HG03108 (cell line): ENCODE data around the gene ZNF653.
"Not testable (repeated sequence)": the region's sequence is repeated elsewhere in the genome, so short reads cannot be mapped to it uniquely, and the experiment has no call there.

Experiments used
- ATAC-seq: cut with Tn5 transposase; IDR thresholded peaks from one replicate; pipeline ENCODE4 v1.9.1; 2021; ENCODE audit warnings: moderate library complexity; ENCODE audit not compliant: unreplicated experiment

Gene ZNF653

DNA sequence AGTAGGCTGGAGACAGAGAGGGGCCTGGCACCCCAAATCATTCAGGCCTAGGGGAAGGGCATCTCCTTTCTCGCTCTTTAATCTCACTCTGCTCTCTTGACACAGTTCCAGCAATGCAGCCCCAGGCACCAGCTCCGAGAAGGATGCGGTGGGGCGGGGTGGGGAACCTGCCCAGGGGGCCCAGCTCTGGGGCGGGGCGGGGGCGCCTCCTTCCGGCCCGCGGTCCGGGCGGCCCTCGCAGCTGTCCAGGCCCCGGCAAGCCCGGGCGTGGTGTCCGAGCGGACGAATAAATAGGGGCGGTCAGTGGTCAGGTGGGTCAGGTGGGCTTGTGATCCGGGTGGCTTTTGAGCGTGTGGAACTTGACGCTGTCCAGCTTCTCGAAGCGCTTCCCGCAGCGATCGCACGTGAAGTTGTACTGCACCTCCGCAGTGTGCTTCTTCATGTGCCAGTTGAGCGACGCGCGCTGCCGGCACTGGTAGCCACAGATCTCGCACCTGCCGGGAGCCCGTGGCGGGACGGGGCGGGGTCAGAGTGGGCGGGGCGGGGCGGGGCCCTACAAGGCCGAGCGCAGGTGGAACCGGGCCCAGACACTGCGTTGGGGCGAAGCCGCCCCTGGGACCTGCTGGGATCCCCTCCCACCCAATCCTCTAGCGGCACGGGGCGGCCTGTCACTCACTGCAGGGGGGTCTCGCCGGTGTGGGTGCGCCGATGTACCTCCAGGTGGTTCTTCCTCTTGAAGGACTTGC, 22.1 kb downstream of the ZNF653 start:
- ATAC-seq: no peak

DNA sequence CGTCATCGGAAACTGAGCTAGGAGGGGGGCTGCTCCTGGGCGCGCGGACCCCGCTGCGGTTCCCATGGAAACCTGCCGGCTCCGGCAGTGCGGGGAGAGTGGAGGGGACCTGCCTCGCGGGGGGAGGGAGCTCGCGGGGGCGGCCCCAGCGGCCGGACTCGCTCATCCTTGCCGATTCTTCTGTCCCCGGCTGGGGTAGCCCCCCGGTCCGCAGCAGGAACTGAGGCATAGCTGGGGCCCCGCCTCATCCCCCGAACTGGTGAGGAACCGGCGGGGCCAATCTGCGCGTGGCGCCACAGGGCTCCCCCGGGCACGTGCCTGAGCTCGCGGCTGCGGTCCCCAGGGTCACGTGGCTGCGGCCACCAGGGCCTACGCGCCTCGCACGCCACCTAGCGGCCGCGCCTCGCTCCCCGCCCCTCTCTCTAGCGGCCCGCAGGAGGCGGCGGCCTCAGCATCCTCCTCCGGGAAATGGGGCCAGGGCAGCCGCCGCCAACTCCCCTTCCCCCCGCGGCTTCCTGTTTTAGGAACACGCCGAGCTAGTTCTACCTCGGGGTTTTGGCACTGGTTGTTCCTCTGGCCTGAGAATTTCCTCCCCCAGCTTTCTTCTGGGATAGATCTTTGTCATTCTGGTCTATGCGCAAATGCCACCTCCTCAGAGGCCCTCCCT, 23.1 kb downstream of the ZNF653 start:
- peak; percentile 52 for ATAC-seq

DNA sequence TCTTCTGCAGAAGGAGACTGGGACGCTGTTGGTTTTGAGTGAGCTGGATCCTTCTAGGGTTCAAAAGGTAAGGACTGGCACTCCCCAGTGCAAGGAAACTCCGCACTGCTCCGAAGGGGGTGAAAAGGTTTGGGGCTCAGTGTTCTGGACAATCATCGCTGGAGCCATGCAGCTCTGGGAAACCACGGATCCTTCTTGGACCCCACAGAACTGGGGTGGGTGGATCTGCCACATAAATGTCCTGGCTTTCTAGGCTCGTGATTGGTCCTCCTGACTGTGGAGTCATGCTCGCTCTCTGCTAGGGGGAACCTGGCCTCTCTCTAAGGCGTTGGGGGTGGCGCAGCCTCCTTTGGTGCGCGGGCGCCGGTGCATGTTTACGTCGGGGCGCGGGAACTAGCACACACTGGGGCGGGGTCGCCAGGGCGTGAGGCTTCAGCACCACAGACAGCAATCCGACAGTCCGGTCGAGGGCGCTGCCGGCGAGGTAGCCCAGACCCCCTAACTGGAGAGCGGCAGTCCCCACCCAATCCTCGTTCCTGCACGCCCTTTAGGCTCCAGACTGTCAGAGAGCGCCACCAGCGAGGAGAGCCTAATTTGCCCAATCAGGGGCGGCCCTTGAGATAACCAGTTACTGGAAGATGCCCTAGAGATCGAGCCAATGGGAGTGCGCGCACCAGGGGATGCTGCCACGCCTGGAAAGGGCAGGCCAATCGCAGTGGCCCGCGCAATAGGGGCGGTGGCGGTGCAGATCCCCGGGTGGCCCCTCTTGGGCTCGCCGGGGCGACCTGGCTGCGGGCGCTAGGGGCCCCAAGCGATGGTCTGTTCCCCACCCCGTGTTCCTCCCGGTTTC, 23.9 kb downstream of the ZNF653 start:
- ATAC-seq: peak; percentile 58

DNA sequence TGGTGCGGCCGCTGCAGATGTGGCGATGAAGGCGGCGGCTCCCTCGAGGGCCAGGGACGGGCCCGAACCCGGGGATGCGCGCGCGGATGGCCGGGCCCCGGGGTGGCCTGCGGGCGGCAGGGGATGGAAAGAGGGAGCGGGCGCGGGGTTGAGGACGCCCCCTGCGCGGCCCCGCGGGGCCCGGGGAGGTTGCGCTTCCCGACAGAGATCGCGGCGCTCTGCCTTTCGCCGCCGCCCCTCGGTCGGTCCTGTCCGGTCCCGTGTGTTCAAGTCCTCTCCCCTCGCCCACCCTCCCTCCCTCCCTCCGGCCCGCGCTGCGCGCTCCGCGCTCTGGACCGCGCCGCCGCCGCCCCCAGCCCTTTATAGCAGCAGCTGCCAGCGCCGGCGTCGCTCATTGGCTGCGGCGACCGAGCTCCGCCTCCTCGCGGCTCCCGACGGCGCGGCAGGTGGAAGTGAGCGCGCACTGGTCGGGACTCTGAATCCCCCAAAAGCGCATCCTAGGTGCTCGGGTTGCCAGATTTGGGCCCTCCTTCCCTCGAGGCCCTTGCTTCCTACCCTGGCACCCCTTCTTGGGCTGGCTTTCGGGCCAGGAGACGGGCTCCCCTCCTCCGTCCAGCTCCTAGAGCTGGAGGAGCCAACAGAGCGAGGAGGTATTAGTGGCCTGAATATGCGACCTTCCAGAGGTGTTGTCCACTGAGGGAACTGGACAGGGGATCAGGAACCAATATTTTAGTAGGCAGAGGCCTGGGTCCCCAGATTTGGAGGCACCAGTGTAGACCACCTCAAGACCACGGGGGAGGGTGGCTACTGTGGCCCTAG, 24.7 kb downstream of the ZNF653 start, which contains the start of gene ELAVL3:
Gene ELAVL3 (minus strand): TSS at position 332 of the 819 bp plus-strand sequence. CDS start 438 bp downstream, outside the sequence.
- no peak for ATAC-seq

DNA sequence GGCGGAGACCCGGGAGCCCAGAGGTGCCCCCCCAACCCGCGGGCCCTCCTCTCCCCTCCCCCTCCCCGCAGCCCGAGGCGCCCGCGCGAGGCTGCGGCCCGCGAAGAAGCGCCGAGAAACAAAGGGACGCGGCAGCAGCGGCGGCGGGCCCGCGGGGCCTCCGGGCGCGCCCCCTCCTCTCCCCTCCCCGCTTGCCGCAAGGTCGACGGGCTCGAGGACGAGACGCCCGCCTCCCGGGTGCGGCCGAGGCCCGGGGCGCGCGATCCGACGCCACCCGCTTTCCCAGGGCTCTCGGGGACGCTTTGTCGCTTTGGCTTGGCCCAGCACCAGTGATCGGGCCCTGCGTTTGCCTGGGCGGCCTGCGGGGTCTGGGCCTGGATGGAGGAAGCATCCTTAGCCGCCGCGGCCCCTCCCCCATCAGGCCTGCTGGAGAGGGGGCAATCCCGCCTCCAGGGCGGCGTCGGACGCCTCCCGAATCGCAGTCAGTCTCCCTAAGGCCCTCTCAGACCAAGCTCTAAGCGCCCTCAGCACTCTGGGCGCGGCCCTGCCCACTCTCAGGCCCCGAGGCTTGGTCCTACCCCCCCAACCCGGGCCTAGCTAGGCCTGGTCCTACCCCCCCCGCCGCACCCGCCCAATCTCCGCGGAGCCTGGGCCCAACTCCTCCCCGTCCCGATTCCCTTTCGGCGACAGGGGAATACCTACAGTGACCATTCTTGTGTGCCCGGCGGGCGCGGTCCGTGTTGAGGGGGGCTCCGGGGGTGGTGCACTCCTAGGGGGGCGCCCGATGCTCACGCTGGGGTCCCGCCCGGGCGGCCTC, 25.5 kb downstream of the ZNF653 start:
- no peak for ATAC-seq

DNA sequence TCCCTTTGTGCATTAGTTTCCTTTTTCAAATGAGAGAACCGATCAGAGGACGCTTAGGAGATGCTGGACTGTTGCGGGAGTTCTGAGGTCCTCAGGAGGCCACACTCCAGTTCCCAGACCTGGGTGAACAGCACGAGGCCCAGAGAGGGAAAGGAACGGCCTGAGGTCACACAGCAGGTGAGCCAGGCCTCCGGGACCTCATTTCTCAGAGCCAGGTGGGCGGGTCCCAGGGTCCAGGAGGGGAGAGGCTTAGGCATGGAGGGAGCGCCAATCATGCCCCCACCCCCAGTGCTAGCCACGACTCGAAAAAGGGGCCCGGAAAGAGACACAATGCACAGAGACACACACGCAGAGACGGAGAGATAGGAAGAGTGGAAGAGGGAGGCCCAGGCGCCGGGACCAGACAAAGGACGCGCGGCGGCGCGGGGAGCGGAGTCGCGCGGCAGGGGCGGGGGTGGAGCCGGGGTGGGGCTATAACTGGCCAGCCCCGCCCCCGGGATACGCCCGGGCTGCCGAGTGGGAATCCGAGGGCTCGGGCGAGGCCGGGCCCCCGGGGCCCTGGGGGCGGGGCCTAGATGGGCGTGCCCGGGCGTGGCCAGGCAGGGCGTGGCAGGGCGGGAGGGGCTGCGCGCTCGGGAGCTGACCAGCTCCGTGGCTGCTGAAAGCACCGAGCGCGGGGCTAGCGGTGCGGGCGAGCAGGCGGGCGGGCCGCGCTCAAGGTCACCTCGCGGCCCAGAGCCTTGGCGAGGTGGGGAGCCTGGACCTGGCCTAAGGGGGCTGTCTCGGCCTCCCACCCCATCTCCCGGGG, 26.3 kb downstream of the ZNF653 start:
- ATAC-seq: no peak

DNA sequence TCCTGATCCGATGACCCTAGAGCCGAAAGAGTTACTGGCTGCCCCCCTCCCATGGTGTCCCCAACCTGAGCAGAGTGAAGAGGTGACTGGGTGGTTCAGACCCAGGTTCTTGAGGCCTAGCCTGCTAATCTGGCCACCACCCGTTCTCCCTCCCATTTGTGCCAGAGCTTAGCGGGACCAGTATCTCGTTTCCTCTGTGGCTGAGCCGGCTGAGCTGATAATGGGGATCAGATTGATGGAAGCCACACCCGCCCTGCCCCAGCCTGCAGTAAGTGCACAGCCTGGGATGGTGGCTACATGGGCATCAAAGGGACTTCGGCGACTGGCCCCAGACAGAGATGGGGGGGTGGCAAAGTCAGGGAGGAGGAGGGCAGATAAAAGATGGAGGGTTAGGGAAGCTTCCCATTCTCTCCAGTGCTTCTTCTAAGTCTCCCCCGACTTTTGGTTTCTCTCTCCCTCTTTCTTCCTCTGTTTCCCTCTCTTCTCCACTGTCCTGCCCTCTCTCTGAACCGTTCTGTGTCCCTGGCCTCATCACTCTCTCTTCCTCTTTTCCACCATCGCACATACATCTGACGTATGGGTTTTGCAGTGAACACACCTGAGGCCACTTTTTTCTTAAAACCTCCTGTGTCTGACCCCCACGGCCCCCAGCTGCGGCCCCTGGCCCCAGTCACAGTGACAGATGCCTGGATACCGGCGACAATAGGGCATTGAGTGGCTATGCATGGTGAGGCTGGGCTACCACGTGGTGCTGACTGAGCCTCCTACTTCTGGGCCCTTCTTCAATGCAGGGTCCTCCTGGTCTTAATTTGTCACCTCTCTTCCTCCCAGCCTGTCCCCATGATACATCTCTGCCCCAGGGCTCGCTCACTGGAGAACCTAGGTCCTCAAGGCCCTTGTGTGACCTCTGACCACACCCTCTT, 27.2 kb downstream of the ZNF653 start:
- ATAC-seq: no peak

DNA sequence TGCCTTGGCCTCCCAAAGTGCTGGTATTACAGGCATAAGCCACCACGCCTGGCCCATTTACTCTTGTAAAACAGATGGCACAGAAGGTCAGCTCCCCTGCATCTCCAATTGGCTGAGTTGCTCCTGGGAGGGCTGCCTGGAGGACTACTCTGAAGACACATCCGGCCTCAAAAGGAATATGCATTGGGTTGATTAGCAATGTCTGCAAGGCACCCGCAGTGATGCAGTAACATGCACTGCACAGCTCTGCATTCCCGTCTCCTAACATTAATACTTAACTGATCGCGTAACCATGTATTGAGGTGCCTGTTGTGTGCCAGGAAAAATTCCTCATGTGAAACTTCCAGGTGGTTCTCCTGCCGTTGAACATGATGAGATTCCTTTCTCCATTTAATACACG, 29.8 kb downstream of the ZNF653 start:
- no peak for ATAC-seq

DNA sequence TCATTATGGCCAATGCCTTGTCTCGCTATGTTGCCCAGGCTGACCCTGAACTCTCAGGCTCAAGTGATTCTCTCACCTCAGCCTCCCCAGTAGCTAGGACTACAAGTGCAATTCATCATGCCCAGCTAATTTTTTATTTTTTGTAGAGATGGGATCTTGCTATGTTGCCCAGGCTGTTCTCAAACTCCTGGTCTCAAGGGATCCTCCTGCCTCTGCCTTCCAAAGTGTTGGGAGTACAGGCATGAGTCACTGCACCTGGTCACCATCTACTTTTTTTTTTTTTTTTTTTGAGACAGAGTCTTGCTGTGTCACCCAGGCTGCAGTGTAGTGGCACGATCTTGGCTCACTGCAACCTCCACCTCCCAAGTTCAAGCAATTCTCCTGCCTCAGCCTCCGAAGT, 30.3 kb downstream of the ZNF653 start:
- ATAC-seq: not testable (repeated sequence)

DNA sequence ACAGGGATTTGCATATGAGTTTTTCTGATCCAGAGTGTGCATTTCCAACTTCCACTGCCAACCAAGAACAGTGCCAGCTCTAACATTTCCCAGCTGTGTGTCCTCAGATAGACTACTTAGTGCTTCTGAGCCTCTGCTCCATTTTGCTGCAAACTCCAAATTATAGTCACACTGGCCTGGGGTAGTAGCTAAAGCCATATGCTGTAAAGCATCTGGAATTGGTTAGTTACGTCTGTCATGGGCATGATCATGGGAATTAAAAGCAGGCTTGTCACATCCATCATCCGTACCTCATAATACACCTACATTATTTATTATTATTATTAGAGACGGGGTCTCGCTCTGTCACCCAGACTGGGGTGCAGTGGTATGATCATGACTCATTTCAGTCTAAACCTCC, 31.9 kb downstream of the ZNF653 start:
- no peak for ATAC-seq

DNA sequence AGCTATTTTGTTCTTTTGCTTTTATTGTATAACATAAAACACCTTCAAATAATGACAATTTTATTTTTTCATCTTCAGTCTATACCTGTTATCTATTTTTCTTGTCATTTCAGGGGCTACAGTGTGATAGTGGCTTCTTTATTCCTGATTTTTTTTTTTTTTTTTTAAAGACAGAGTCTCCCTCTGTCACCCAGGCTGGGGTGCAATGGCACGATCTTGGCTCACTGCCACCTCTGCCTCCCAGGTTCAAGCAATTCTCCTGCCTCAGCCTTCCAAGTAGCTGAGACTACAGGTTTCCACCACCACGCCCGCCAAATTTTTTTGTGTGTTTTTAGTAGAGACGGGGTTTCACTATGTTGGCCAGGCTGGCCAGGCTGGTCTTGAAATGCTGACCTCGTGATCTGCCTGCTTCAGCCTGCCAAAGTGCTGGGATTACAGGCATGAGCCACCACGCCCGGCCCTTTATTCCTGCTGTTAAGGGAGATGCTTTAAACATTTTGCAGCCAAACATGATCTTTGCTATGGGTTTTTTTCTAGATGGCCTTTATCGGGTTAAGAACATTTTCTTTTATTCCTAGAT, 37.3 kb downstream of the ZNF653 start:
- ATAC-seq: not testable (repeated sequence)

DNA sequence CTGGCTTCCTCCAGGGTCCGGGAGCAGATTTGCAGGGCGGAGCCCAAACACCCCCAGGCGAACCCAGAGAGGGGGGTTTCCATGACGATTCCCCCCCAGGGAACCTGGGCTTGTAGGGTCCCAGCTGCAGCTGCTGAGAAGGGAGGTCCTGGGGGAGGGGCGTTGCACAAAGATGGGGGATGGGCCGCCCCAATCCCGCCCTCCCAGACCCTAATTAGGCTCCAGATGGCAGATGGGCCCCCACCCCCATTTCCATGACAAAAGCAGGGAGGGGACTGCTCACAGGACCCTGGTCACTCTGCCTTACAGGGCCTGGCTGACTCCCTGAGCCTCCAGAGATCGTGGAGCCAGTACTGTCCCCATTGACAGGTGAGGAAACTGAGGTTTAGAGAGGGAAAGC, 40.0 kb downstream of the ZNF653 start:
- ATAC-seq: no peak

DNA sequence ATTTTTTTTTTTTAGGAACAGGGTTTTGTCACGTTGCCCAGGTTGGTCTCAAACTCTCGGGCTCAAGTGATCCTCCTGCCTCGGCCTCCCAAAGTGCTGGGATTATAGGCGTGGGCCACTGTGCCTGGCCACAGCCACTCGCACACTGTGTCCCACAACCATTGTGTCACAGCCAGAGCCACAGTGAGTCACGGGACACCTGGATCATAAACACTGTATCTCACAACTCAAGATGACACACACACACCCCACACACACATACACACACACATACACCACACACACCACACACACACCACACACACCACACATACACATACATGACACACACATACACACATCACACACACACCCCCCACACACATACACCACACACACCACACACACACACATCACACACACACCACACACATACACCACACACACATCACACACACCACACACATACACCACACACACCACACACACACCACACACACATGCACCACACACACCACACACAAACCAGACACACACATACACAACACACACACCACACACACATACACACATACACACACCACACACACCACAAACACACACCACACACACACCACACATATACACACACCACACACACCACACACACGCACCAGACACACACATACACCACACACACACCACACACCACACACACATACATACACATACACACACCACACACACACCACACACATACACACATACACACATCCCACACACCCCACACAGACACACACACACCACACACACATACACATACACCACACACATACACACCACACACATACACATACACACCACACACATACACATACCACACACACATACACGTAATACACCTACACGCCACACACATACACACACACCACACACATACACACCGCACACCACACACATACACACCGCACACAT, 41.0 kb downstream of the ZNF653 start:
- ATAC-seq: no peak

DNA sequence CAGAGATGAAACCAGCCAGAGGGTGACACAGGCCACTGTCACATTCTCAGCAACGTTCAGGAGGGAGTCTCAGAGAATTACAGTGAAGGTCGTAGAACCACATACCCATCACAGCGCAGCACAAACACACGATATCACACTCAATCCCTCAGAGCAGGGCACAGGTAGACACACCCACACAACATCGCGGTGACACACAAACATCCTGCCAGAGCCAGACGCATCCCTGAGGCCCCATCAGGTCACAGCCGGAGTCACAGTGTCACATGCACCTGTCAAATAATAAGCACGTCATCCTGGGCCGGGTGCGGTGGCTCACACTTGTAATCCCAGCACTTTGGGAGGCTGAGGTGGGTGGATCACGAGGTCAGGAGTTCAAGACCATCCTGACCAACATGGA, 42.2 kb downstream of the ZNF653 start:
- ATAC-seq: no peak

DNA sequence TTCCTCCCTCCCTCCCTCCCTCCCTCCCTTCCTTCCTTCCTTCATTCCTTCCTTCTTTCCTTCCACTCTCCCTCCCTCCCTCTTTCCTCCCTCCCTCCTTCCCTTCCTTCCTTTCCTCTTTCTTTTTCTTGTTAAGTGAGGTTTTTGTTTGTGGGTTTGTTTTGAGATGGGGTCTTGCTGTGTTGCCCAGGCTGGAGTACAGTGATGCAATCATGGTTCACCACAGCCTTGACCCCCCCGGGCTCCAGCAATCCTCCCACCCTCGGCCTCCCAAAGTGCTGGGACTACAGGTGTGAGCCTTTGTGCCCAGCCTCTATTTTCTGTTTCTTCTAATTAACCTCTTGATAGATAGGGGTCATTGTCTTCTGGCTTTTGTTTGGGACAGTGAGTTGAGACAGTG, 44.2 kb downstream of the ZNF653 start:
- ATAC-seq: no peak

DNA sequence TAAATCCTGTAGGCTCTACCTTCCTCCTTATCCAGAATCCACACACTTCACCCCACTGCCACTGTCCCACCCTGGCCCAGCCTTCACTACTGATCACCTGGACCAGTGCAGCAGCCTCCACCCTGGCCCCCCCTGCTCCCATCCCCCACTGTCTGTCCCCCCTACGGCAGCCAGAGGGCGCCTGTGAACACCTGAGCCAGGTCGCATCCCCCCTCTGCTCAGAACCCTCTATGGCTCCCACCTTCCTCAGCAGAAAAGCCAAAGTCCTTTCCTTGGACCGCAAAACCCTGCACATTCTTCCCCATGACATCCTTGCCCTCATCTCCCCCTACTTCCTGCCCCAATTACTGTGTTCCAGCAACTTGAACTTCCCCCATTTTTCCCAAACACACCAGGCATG, 45.4 kb downstream of the ZNF653 start:
- no peak for ATAC-seq

DNA sequence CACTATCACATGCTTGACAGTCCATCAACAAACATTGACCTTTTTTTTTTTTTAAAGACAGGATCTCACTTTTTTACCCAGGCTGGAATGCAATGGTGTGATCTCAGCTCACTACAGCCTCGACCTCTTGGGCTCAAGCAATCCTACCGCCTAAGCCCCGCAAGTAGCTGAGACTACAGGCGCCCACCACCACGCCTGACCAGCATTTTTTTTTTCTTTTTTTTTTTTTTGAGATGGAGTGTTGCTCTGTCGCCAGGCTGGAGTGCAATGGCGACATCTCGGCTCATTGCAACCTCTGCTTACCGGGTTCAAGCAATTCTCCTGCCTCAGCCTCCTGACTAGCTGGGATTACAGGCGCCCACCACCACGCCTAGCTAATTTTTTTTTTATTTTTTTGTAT, 46.7 kb downstream of the ZNF653 start:
- not testable (repeated sequence) for ATAC-seq
